Measurements from ENCODE around the gene ADGRA3.

DNA sequence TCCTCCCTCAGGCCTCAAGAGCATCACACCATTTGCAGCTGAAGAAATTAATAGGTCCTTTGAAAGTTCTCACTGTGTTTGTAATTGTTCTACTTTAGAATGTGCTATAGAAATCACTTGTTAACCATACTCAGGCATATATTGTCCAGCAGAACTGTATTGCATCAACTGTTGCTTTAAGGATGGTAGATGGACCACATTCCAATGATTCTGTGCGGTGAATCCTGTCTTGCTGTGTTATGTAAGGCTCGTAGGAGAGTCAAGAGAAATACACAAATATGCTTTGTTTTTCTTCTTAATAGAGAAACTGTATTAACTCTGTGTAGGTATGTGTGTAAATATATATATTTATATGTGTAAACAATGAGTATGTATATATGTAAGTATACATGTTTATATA is 6.3 kb upstream of the ADGRA3 start:
- TF ChIP-seq, protein P1, sequence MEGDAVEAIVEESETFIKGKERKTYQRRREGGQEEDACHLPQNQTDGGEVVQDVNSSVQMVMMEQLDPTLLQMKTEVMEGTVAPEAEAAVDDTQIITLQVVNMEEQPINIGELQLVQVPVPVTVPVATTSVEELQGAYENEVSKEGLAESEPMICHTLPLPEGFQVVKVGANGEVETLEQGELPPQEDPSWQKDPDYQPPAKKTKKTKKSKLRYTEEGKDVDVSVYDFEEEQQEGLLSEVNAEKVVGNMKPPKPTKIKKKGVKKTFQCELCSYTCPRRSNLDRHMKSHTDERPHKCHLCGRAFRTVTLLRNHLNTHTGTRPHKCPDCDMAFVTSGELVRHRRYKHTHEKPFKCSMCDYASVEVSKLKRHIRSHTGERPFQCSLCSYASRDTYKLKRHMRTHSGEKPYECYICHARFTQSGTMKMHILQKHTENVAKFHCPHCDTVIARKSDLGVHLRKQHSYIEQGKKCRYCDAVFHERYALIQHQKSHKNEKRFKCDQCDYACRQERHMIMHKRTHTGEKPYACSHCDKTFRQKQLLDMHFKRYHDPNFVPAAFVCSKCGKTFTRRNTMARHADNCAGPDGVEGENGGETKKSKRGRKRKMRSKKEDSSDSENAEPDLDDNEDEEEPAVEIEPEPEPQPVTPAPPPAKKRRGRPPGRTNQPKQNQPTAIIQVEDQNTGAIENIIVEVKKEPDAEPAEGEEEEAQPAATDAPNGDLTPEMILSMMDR (IDR thresholded peaks at IDR 0.05; ENCODE audit: insufficient read depth, low read length, poor library complexity, severe bottlenecking): no peak
- TF ChIP-seq EZH2phosphoT487 (conservative IDR thresholded peaks at IDR 0.05; ENCODE audit: low read length): no peak

Data from SU-DHL-6 (cell line).